GM23248 (cell line): Measurements from ENCODE around the gene TRMT44. TPM values are rescaled to one million over a fixed set of nuclear protein-coding genes. Genes with fewer than 3 reads are reported as not detected.
A peak's percentile ranks its signal among the peaks of the same experiment; 100 is the strongest.

ENCODE experiments used
- DNase-seq: peaks from one replicate; pipeline ENCODE4 v3.0.0-alpha.2; 2015
- H2AFZ ChIP-seq: fragments of 200-600 bp; sonication (generic); 2 replicates; pipeline ENCODE4 v1.6.1; 2016; ENCODE audit warnings: antibody characterized with exemption
- H3F3A ChIP-seq: fragments of 200-600 bp; sonication (generic); 2 replicates; pipeline ENCODE4 v1.6.1; 2016; ENCODE audit warnings: mild to moderate bottlenecking, antibody characterized with exemption, mixed run types; ENCODE audit not compliant: insufficient read depth
- H3K27ac ChIP-seq: fragments of 200-600 bp; sonication (generic); 2 replicates; pipeline ENCODE4 v1.5.1; 2016; ENCODE audit warnings: mild to moderate bottlenecking
- H3K27me3 ChIP-seq: fragments of 200-600 bp; sonication (generic); replicated peaks from 2 replicates; pipeline ENCODE4 v1.6.1; 2016; ENCODE audit warnings: mild to moderate bottlenecking; ENCODE audit not compliant: insufficient read depth
- H3K36me3 ChIP-seq: fragments of 200-600 bp; sonication (generic); 2 replicates; pipeline ENCODE4 v1.6.1; 2016; ENCODE audit warnings: low read depth, mild to moderate bottlenecking
- H3K4me1 ChIP-seq: fragments of 200-600 bp; sonication (generic); 2 replicates; pipeline ENCODE4 v1.6.1; 2016; ENCODE audit warnings: mild to moderate bottlenecking; ENCODE audit not compliant: insufficient read depth
- H3K4me2 ChIP-seq: fragments of 200-600 bp; sonication (generic); one replicate; pipeline ENCODE4 v1.6.1; 2016; ENCODE audit warnings: mild to moderate bottlenecking; ENCODE audit not compliant: unreplicated experiment
- H3K4me3 ChIP-seq: fragments of 200-600 bp; sonication (generic); 2 replicates; pipeline ENCODE4 v1.5.1; 2016; ENCODE audit warnings: mild to moderate bottlenecking
- H3K79me2 ChIP-seq: fragments of 200-600 bp; sonication (generic); 2 replicates; pipeline ENCODE4 v1.6.1; 2016; ENCODE audit warnings: mild to moderate bottlenecking; ENCODE audit not compliant: insufficient read depth
- H3K9ac ChIP-seq: fragments of 200-600 bp; sonication (generic); 2 replicates; pipeline ENCODE4 v1.6.1; 2016; ENCODE audit warnings: mild to moderate bottlenecking
- H3K9me2 ChIP-seq: fragments of 200-600 bp; sonication (generic); 2 replicates; pipeline ENCODE4 v1.6.1; 2016; ENCODE audit warnings: mixed run types, mild to moderate bottlenecking, moderate library complexity; ENCODE audit not compliant: insufficient read depth
- H3K9me3 ChIP-seq: fragments of 200-600 bp; sonication (generic); one replicate; pipeline ENCODE4 v1.6.1; 2017; ENCODE audit warnings: low read depth
- H4K20me1 ChIP-seq: fragments of 200-600 bp; sonication (generic); 2 replicates; pipeline ENCODE4 v1.6.0; 2016; ENCODE audit not compliant: insufficient read depth
- EZH2 ChIP-seq: fragments of 200-600 bp; sonication (generic); IDR thresholded peaks from 2 replicates; pipeline ENCODE4 v1.6.1; 2018; ENCODE audit warnings: antibody characterized with exemption, mild to moderate bottlenecking; ENCODE audit not compliant: insufficient read depth, poor library complexity, severe bottlenecking
- EZH2phosphoT487 ChIP-seq: fragments of 200-600 bp; sonication (generic); IDR thresholded peaks from 2 replicates; pipeline ENCODE4 v1.6.1; 2018; ENCODE audit warnings: antibody characterized with exemption, moderate library complexity, mild to moderate bottlenecking, low read depth; ENCODE audit not compliant: insufficient read depth
- WGBS, 2 experiments: methylation state at CpG; one replicate each; pipeline ENCODE4 v1.1.6; 2015 to 2017; ENCODE audit warnings: low lambda C conversion rate in 2 of 2, low coverage in 1 of 2; ENCODE audit errors: missing lambda C conversion rate in 2 of 2; 5-methylcytosine and 5-hydroxymethylcytosine counted together
- in situ Hi-C: fragments of 300-500 bp; cut with MboI; formaldehyde crosslinking; loops from 2 replicates; pipeline ENCODE4 v1.15.0; 2020
- polyA plus RNA-seq: library from polyadenylated mRNA; unstranded; fragments of >200 nt; fragmentation: Nextera tagmentation; extraction: Ambion mirVana; gene quantifications from 2 replicates; pipeline ENCODE4 v1.2.1, GENCODE V29; 2016
- total RNA-seq: library from RNA; depleted of rRNA; stranded (reverse); fragments of >200 nt; shearing (Covaris generic); gene quantifications from 2 replicates; pipeline ENCODE4 v1.2.3, GENCODE V29; 2014

Gene TRMT44
- total and polyA plus RNA-seq, 2 experiments from 2014 or later = 4.1 to 12.0 TPM

GRCh38 chr4:8506373-8507195 lies 66.0 kb downstream of the TRMT44 start:
- no peaks in the 10 kb centered on the region for H3K79me2 ChIP-seq
- H3K9me2 ChIP-seq = no peaks in the 10 kb centered on the region
- peak overlapping the region; percentile 72 for H2AFZ ChIP-seq
- DNase-seq = peak; percentile 96
- H3K27me3 ChIP-seq = no peaks in the 10 kb centered on the region
- H3K4me3 ChIP-seq = peak overlapping the region; percentile 21; the same call in 1 of the 2 replicates
- H3K4me2 ChIP-seq = peak overlapping the region; percentile 81
- H3K9ac ChIP-seq = peak overlapping the region; percentile 79
- WGBS, 2 experiments = 8 to 11% methylated on average over 21 of the region's 21 CpGs
- peaks cover 9% of the 10 kb centered on the region; the same call in 1 of the 2 replicates for H3F3A ChIP-seq
- in situ Hi-C loops = no loop called here
- no peaks in the 10 kb centered on the region for H3K36me3 ChIP-seq
- no peak for TF ChIP-seq EZH2
- TF ChIP-seq EZH2phosphoT487 = no peak
- H3K4me1 ChIP-seq = peaks cover 18% of the 10 kb centered on the region
- no peaks in the 10 kb centered on the region for H4K20me1 ChIP-seq
- peak overlapping the region; percentile 88 for H3K27ac ChIP-seq
- H3K9me3 ChIP-seq = no peaks in the 10 kb centered on the region

GRCh38 chr4:8507196-8507570 lies 66.6 kb downstream of the TRMT44 start:
- no peaks in the 10 kb centered on the region for H3K27me3 ChIP-seq
- TF ChIP-seq EZH2phosphoT487 = no peak
- no peak for TF ChIP-seq EZH2
- H3K79me2 ChIP-seq = no peaks in the 10 kb centered on the region
- H3K9ac ChIP-seq = peak overlapping the region; percentile 79
- peak overlapping the region; percentile 81 for H3K4me2 ChIP-seq
- in situ Hi-C loops = no loop called here
- H3K9me2 ChIP-seq = no peaks in the 10 kb centered on the region
- H3K36me3 ChIP-seq = no peaks in the 10 kb centered on the region
- H2AFZ ChIP-seq = peak overlapping the region; percentile 72
- peak overlapping the region; percentile 88 for H3K27ac ChIP-seq
- no peaks in the 10 kb centered on the region for H3K9me3 ChIP-seq
- H4K20me1 ChIP-seq = no peaks in the 10 kb centered on the region
- H3K4me3 ChIP-seq = peak overlapping the region; percentile 21; the same call in 1 of the 2 replicates
- H3F3A ChIP-seq = peaks cover 9% of the 10 kb centered on the region; the same call in 1 of the 2 replicates
- 8 to 9% methylated on average over 12 to 13 of the region's 13 CpGs for WGBS, 2 experiments
- peak; percentile 85 for DNase-seq
- H3K4me1 ChIP-seq = peaks cover 18% of the 10 kb centered on the region

GRCh38 chr4:8507624-8508023 lies 67.0 kb downstream of the TRMT44 start:
- no peaks in the 10 kb centered on the region for H3K79me2 ChIP-seq
- 47 to 66% methylated on average over 5 to 9 of the region's 9 CpGs for WGBS, 2 experiments
- H3K9ac ChIP-seq = peak overlapping the region; percentile 79

GRCh38 chr4:8508266-8508665 lies 67.7 kb downstream of the TRMT44 start:
- H4K20me1 ChIP-seq = no peaks in the 10 kb centered on the region
- no peak for DNase-seq
- H3K4me2 ChIP-seq = no peak overlapping the region
- no peak overlapping the region for H3K9ac ChIP-seq
- H3K27ac ChIP-seq = no peak overlapping the region
- TF ChIP-seq EZH2 (no peak), EZH2phosphoT487 (no peak)
- no peak overlapping the region for H3K4me3 ChIP-seq
- H3F3A ChIP-seq = peaks cover 9% of the 10 kb centered on the region; the same call in 1 of the 2 replicates
- in situ Hi-C loops = no loop called here
- 89% methylated on average over 13 of the region's 13 CpGs for WGBS, 2 experiments
- H3K27me3 ChIP-seq = no peaks in the 10 kb centered on the region
- H3K36me3 ChIP-seq = no peaks in the 10 kb centered on the region
- H3K9me3 ChIP-seq = no peaks in the 10 kb centered on the region
- H3K79me2 ChIP-seq = no peaks in the 10 kb centered on the region
- no peak overlapping the region for H2AFZ ChIP-seq
- peaks cover 18% of the 10 kb centered on the region for H3K4me1 ChIP-seq
- H3K9me2 ChIP-seq = no peaks in the 10 kb centered on the region

More at GRCh38 chr4:8507624-8508023, 67.0 kb downstream of the TRMT44 start:
- Histone ChIP-seq H3K4me2 (peak overlapping the region; percentile 81), H3K9me2 (no peaks in the 10 kb centered on the region), H2AFZ (peak overlapping the region; percentile 72), H3K27me3 (no peaks in the 10 kb centered on the region), H4K20me1 (no peaks in the 10 kb centered on the region), H3K27ac (peak overlapping the region; percentile 88), H3K9me3 (no peaks in the 10 kb centered on the region), H3K36me3 (no peaks in the 10 kb centered on the region), H3K4me3 (peak overlapping the region; percentile 12; the same call in 1 of the 2 replicates), H3K4me1 (peaks cover 18% of the 10 kb centered on the region), H3F3A (peaks cover 9% of the 10 kb centered on the region; the same call in 1 of the 2 replicates)
- in situ Hi-C loops = no loop called here
- TF ChIP-seq EZH2 (no peak), EZH2phosphoT487 (no peak)
- peak; percentile 29 for DNase-seq
